Measurements from ENCODE around the gene FERMT3.

- TF ChIP-seq CTCF (IDR thresholded peaks at IDR 0.05) (no peak), SIN3A (IDR thresholded peaks at IDR 0.05; ENCODE audit: borderline replicate concordance, low read depth, low read length) (no peak), EP300 (IDR thresholded peaks at IDR 0.05; ENCODE audit: borderline replicate concordance in 1 of 2, low read depth in 1 of 2, low read length in 1 of 2) (no peak), MAX (IDR thresholded peaks at IDR 0.05; ENCODE audit: low read depth) (no peak), EZH2phosphoT487 (IDR thresholded peaks at IDR 0.05; ENCODE audit: borderline replicate concordance, low read depth) (no peak), CHD2 (IDR thresholded peaks at IDR 0.05; ENCODE audit: low read length, partially characterized antibody) (no peak), GABPA (IDR thresholded peaks at IDR 0.05; ENCODE audit: low read depth) (no peak), RAD21 (IDR thresholded peaks at IDR 0.05; ENCODE audit: low read length) (no peak)
- TF ChIP-seq, protein P1, sequence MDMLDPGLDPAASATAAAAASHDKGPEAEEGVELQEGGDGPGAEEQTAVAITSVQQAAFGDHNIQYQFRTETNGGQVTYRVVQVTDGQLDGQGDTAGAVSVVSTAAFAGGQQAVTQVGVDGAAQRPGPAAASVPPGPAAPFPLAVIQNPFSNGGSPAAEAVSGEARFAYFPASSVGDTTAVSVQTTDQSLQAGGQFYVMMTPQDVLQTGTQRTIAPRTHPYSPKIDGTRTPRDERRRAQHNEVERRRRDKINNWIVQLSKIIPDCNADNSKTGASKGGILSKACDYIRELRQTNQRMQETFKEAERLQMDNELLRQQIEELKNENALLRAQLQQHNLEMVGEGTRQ (IDR thresholded peaks at IDR 0.05; ENCODE audit: borderline replicate concordance, low read depth, low read length) = no peak
Measured at GRCh38 chr11:64178951-64179639, 27.4 kb upstream of the FERMT3 start.

Data from SK-N-SH (cell line).